Right lobe of liver (tissue), 4 donors: ENCODE measurements around the gene COL4A4.

ENCODE experiments used
- CTCF ChIP-seq, 4 donors: fragments of 200-600 bp in 3 of 4; fragments of 450-650 bp in 1 of 4; IDR thresholded peaks; one replicate each; pipeline versions ENCODE4 v1.5.1 to v1.8.0; 2016 to 2022; ENCODE audit warnings: antibody characterized with exemption in 4 of 4, mild to moderate bottlenecking in 2 of 4
- POLR2A ChIP-seq: fragments of 450-650 bp; IDR thresholded peaks from one replicate; pipeline ENCODE4 v1.6.1; 2017; ENCODE audit warnings: antibody characterized with exemption, mild to moderate bottlenecking
- donor health status: DM: no; HTN: no; CAD: no.
- donor health status: DM: no; HTN: no; CAD: no.
- donor health status: DM: no; HTN: yes; CAD: no.

GRCh38 chr2:227115761-227116160 is 48.2 kb downstream of the COL4A4 start:
- TF ChIP-seq CTCF (IDR thresholded peaks at IDR 0.05) = no peak
- TF ChIP-seq POLR2A = no peak
